RPMI7951 (cell line): Measurements from ENCODE around the gene COL4A6. TPM values are rescaled to one million over a fixed set of nuclear protein-coding genes. Genes with fewer than 3 reads are reported as not detected.

Experiments
- total RNA-seq: library from RNA; depleted of rRNA; stranded (reverse); fragments of >200 nt; shearing (Covaris generic); gene quantifications from 2 replicates; pipeline ENCODE4 v1.2.3, GENCODE V29; 2014; rRNA removed

The COL4A6 gene
- total RNA-seq, 1 experiment from 2014 or later = 0.60 TPM

Other genes with a start within 250 kb of the COL4A6 start
- gene COL4A5, start 1.4 kb upstream of the COL4A6 start, total RNA-seq = 3.2 and 4.6 TPM in 2 replicates